H1 (cell line): ENCODE results near the gene HSPA1L. TPM values are rescaled to one million over a fixed set of nuclear protein-coding genes. Genes with fewer than 3 reads are reported as not detected.

ENCODE experiments used
- CTCF ChIA-PET: fragments of 300-600 bp; sonication (Branson Sonifier 250); formaldehyde crosslinking; loops from one replicate; lab custom pipeline; 2021; ENCODE audit not compliant: partially characterized antibody; lab: Charles Lee
- POLR2A ChIA-PET: fragments of 300-600 bp; sonication (Branson Sonifier 250); formaldehyde crosslinking; loops from one replicate; lab custom pipeline; 2021; ENCODE audit warnings: inconsistent platforms; ENCODE audit not compliant: partially characterized antibody; lab: Charles Lee
- DNase-seq, 2 experiments: peaks; one replicate each; pipeline versions ENCODE4 v3.0.0 to v3.0.0-alpha.2; 2010 to 2022; ENCODE audit warnings: low spot score in 2 of 2, low read depth in 1 of 2, mixed read lengths in 1 of 2
- FAIRE-seq: peaks from 2 replicates; lab custom pipeline; 2011; peaks lifted over from hg19 to GRCh38; lab: Jason Lieb, UNC
- H2AFZ ChIP-seq: 2 replicates; pipeline ENCODE4 v1.8.1; 2012; ENCODE audit warnings: low read length, inconsistent platforms
- H2AK5ac ChIP-seq: 2 replicates; pipeline ENCODE4 v1.6.1; 2013; ENCODE audit warnings: low read depth, low read length
- H2BK120ac ChIP-seq: replicated peaks from 2 replicates; pipeline ENCODE3; 2013; ENCODE audit warnings: low read depth, low read length, inconsistent platforms
- H2BK12ac ChIP-seq: 2 replicates; pipeline ENCODE4 v1.6.1; 2013; ENCODE audit warnings: low read depth, low read length
- H2BK15ac ChIP-seq: 2 replicates; pipeline ENCODE4 v1.6.1; 2013; ENCODE audit warnings: low read length
- H2BK20ac ChIP-seq: 2 replicates; pipeline ENCODE4 v1.6.1; 2013; ENCODE audit warnings: low read length
- H2BK5ac ChIP-seq: 2 replicates; pipeline ENCODE4 v1.6.1; 2013; ENCODE audit warnings: low read depth, low read length
- H3K14ac ChIP-seq: 2 replicates; pipeline ENCODE4 v1.6.1; 2013; ENCODE audit warnings: inconsistent platforms; ENCODE audit not compliant: insufficient read length
- H3K18ac ChIP-seq: 2 replicates; pipeline ENCODE4 v1.6.1; 2013; ENCODE audit warnings: low read length; ENCODE audit errors: extremely low read depth
- H3K23ac ChIP-seq: 2 replicates; pipeline ENCODE4 v1.6.1; 2013; ENCODE audit warnings: inconsistent platforms; ENCODE audit not compliant: insufficient read length
- H3K23me2 ChIP-seq: 2 replicates; pipeline ENCODE4 v1.6.1; 2013; ENCODE audit warnings: low read depth, low read length
- H3K27ac ChIP-seq: 2 replicates; pipeline ENCODE4 v1.6.1; 2011; ENCODE audit warnings: low read depth, low read length, inconsistent platforms
- H3K27me3 ChIP-seq, 4 experiments: replicated peaks in 1 of 4; 1 replicate in 1 of 4; 2 replicates in 3 of 4; pipeline versions ENCODE4 v1.6.1 to v1.8.1; 2011 to 2013; ENCODE audit warnings: low read length in 3 of 4, mild to moderate bottlenecking in 3 of 4, inconsistent platforms in 2 of 4, mixed read lengths in 2 of 4, moderate library complexity in 1 of 4; ENCODE audit not compliant: control insufficient read depth in 3 of 4, insufficient read depth in 3 of 4; ENCODE audit errors: extremely low read depth in 1 of 4
- H3K36me3 ChIP-seq, 4 experiments: 2 replicates each; pipeline versions ENCODE4 v1.6.1 to v1.8.1; 2011 to 2013; ENCODE audit warnings: mild to moderate bottlenecking in 4 of 4, low read length in 3 of 4, moderate library complexity in 2 of 4, control low read depth in 1 of 4, inconsistent platforms in 1 of 4; ENCODE audit not compliant: insufficient read depth in 4 of 4, control insufficient read depth in 2 of 4
- H3K4ac ChIP-seq: replicated peaks from 2 replicates; pipeline ENCODE3; 2013; ENCODE audit warnings: low read length, low read depth, mixed read lengths, inconsistent platforms; ENCODE audit not compliant: insufficient read length
- H3K4me1 ChIP-seq, 4 experiments: replicated peaks in 1 of 4; 1 replicate in 1 of 4; 2 replicates in 3 of 4; pipeline versions ENCODE4 v1.6.1 to v1.8.1; 2011 to 2013; ENCODE audit warnings: low read length in 3 of 4, inconsistent platforms in 2 of 4, mixed read lengths in 1 of 4; ENCODE audit not compliant: insufficient read depth in 4 of 4, control insufficient read depth in 3 of 4
- H3K4me2 ChIP-seq, 2 experiments: 2 replicates each; pipeline versions ENCODE4 v1.6.1 to v1.8.1; 2011 to 2013; ENCODE audit warnings: low read depth in 2 of 2, low read length in 2 of 2, control low read depth in 1 of 2, inconsistent platforms in 1 of 2, mild to moderate bottlenecking in 1 of 2; ENCODE audit not compliant: insufficient read depth in 1 of 2
- H3K4me3 ChIP-seq, 4 experiments: fragments of 200-600, 300-600 bp in 1 of 4; sonication (generic), shearing (Covaris generic), sonication (Bioruptor Twin) in 1 of 4; 2 replicates each; pipeline versions ENCODE4 v1.5.1 to v1.8.1; 2011 to 2016; ENCODE audit warnings: low read length in 4 of 4, low read depth in 3 of 4, control low read depth in 2 of 4, inconsistent platforms in 2 of 4, mild to moderate bottlenecking in 2 of 4, mixed read lengths in 1 of 4, moderate library complexity in 1 of 4; ENCODE audit not compliant: insufficient read depth in 2 of 4; ENCODE audit errors: extremely low read depth in 1 of 4
- H3K56ac ChIP-seq: replicated peaks from 2 replicates; pipeline ENCODE3; 2013; ENCODE audit warnings: low read depth, mild to moderate bottlenecking, mixed read lengths, low read length, inconsistent platforms; ENCODE audit not compliant: insufficient read length
- H3K79me1 ChIP-seq: 2 replicates; pipeline ENCODE4 v1.6.1; 2013; ENCODE audit warnings: low read depth, low read length, control low read depth
- H3K79me2 ChIP-seq, 2 experiments: 2 replicates each; pipeline versions ENCODE4 v1.6.1 to v1.8.1; 2012 to 2013; ENCODE audit warnings: low read length in 2 of 2, mild to moderate bottlenecking in 2 of 2, inconsistent platforms in 1 of 2; ENCODE audit not compliant: insufficient read depth in 2 of 2, control insufficient read depth in 1 of 2
- H3K9ac ChIP-seq, 4 experiments: replicated peaks in 1 of 4; 1 replicate in 1 of 4; 2 replicates in 3 of 4; pipeline versions ENCODE4 v1.6.1 to v1.8.1; 2011 to 2013; ENCODE audit warnings: low read depth in 3 of 4, low read length in 3 of 4, control low read depth in 2 of 4, mild to moderate bottlenecking in 2 of 4, moderate library complexity in 2 of 4, inconsistent platforms in 1 of 4; ENCODE audit errors: extremely low read depth in 1 of 4
- H3K9me3 ChIP-seq, 2 experiments: 2 replicates each; pipeline versions ENCODE4 v1.6.1 to v1.8.1; 2012 to 2013; ENCODE audit warnings: mild to moderate bottlenecking in 2 of 2, moderate library complexity in 2 of 2, control low read depth in 1 of 2, inconsistent platforms in 1 of 2, low read depth in 1 of 2, low read length in 1 of 2, mixed read lengths in 1 of 2; ENCODE audit not compliant: insufficient read depth in 2 of 2
- H4K20me1 ChIP-seq, 2 experiments: replicated peaks in 1 of 2; 2 replicates each; pipeline versions ENCODE3 to v1.8.1; 2011 to 2013; ENCODE audit warnings: inconsistent platforms in 2 of 2, low read length in 2 of 2, mild to moderate bottlenecking in 1 of 2; ENCODE audit not compliant: insufficient read depth in 2 of 2, control insufficient read depth in 1 of 2
- H4K5ac ChIP-seq: 2 replicates; pipeline ENCODE4 v1.6.1; 2013; ENCODE audit warnings: low read length, low read depth, mixed read lengths, inconsistent platforms; ENCODE audit not compliant: insufficient read length
- H4K8ac ChIP-seq: 2 replicates; pipeline ENCODE4 v1.8.0; 2013; ENCODE audit warnings: mild to moderate bottlenecking, moderate library complexity, low read length, inconsistent platforms; ENCODE audit not compliant: insufficient read depth; ENCODE audit errors: extremely low read depth
- H4K91ac ChIP-seq: replicated peaks from 2 replicates; pipeline ENCODE3; 2013; ENCODE audit warnings: low read length, mixed read lengths, inconsistent platforms; ENCODE audit not compliant: insufficient read length
- BRCA1 ChIP-seq: IDR thresholded peaks from 2 replicates; pipeline ENCODE4 v1.6.1; 2012; ENCODE audit warnings: low read depth, low read length, improper control_type of control experiment
- CEBPB ChIP-seq: IDR thresholded peaks from 2 replicates; pipeline ENCODE4 v1.6.1; 2012; ENCODE audit warnings: low read depth, low read length
- CTBP2 ChIP-seq: IDR thresholded peaks from 2 replicates; pipeline ENCODE4 v1.7.0; 2011; ENCODE audit warnings: borderline replicate concordance, mild to moderate bottlenecking, moderate library complexity, mixed read lengths, low read length; ENCODE audit not compliant: insufficient read depth, insufficient read length
- EGR1 ChIP-seq: IDR thresholded peaks from 2 replicates; pipeline ENCODE4 v1.6.1; 2011; ENCODE audit warnings: low read depth, low read length, borderline replicate concordance
- EP300 ChIP-seq, 2 experiments: IDR thresholded peaks; 1 replicate in 1 of 2; 2 replicates in 1 of 2; pipeline ENCODE4 v1.6.1; 2011 to 2012; ENCODE audit warnings: low read depth in 2 of 2, low read length in 2 of 2, mild to moderate bottlenecking in 2 of 2, borderline replicate concordance in 1 of 2, inconsistent platforms in 1 of 2, moderate library complexity in 1 of 2
- KDM1A ChIP-seq: fragments of 200-600, 300-600 bp; sonication (generic); IDR thresholded peaks from 2 replicates; pipeline ENCODE4 v1.7.1; 2016; ENCODE audit warnings: mild to moderate bottlenecking, low read length, borderline replicate concordance
- KDM5A ChIP-seq: fragments of 200-600 bp; IDR thresholded peaks from 2 replicates; pipeline ENCODE4 v1.7.1; 2012; ENCODE audit warnings: mild to moderate bottlenecking, low read length, inconsistent platforms, mixed read lengths
- POU5F1 ChIP-seq: IDR thresholded peaks from 2 replicates; pipeline ENCODE4 v1.6.1; 2011; ENCODE audit warnings: low read depth, mild to moderate bottlenecking, low read length, moderate library complexity
- RAD21 ChIP-seq, 2 experiments: IDR thresholded peaks in 1 of 2; conservative IDR thresholded peaks in 1 of 2; 2 replicates each; pipeline ENCODE4 v1.6.1; 2011; ENCODE audit warnings: low read depth in 2 of 2, low read length in 2 of 2, improper control_type of control experiment in 1 of 2, inconsistent platforms in 1 of 2, mild to moderate bottlenecking in 1 of 2, moderate library complexity in 1 of 2
- SAP30 ChIP-seq: fragments of 300-600 bp; sonication (generic); IDR thresholded peaks from 2 replicates; pipeline ENCODE4 v1.7.1; 2012; ENCODE audit warnings: low read length, moderate library complexity, mild to moderate bottlenecking, inconsistent platforms; ENCODE audit not compliant: insufficient read depth, insufficient replicate concordance
- TCF12 ChIP-seq: IDR thresholded peaks from 2 replicates; pipeline ENCODE4 v1.6.1; 2011; ENCODE audit warnings: low read depth, mild to moderate bottlenecking, low read length
- whole genome bisulfite sequencing, 2 experiments: shearing (Covaris generic) in 1 of 2; methylation state at CpG; one replicate each; pipeline versions ENCODE4 v1.1.6 to v1.1.7; 2013 to 2015; ENCODE audit warnings: low lambda C conversion rate in 2 of 2, mixed read lengths in 2 of 2, inconsistent platforms in 1 of 2, low coverage in 1 of 2, missing lambda C conversion rate in 1 of 2; ENCODE audit not compliant: insufficient replicate concordance in 2 of 2, insufficient coverage in 1 of 2, insufficient read length in 1 of 2; ENCODE audit errors: extremely low coverage in 1 of 2, missing lambda C conversion rate in 1 of 2; 5-methylcytosine and 5-hydroxymethylcytosine counted together
- polyA plus RNA-seq, 7 experiments: library from polyadenylated mRNA; depleted of rRNA in 3 of 7; stranded (reverse) in 5 of 7; unstranded in 2 of 7; fragments of >200 nt in 5 of 7; fragments of 200-250 nt in 2 of 7; gene quantifications; 1 replicate in 5 of 7; 2 replicates in 1 of 7; 4 replicates in 1 of 7; pipeline versions ENCODE4 v1.2.1 to v1.2.3, GENCODE V29; 2011 to 2013; ENCODE audit warnings: missing spikeins in 2 of 7, mixed read lengths in 2 of 7
- total RNA-seq: library from RNA; stranded (reverse); fragmentation: NEBNext Ultra II Directional; extraction: Animal tissue kit (Norgen Biotek cat#: 25700); gene quantifications from 2 replicates; pipeline ENCODE4 v1.2.1, GENCODE V29; 2021

HSPA1L gene
- total and polyA plus RNA-seq, 2 of the 8 experiments (the other 6 are each of a cell fraction or from before 2014, with no cell fraction given), result 1.00 to 1.9 TPM

- H3K23me2 ChIP-seq, result peaks cover 6% of the 10 kb centered on the region
- peak overlapping the region; percentile 76; the same call in 1 of the 2 replicates for H2AFZ ChIP-seq
- no peaks in the 10 kb centered on the region for H3K27me3 ChIP-seq
- no peaks in the 10 kb centered on the region for H3K9me3 ChIP-seq
- H2BK12ac ChIP-seq, result peak overlapping the region; percentile 50; the same call in 1 of the 2 replicates
- peaks cover 0 to 23% (median 8%) of the 10 kb centered on the region in 4 experiments; a peak in 3 of 8 replicates for H3K36me3 ChIP-seq
- no peaks in the 10 kb centered on the region for H4K20me1 ChIP-seq
- H3K14ac ChIP-seq, result no peak overlapping the region
- peak overlapping the region; percentile 99 for H2BK5ac ChIP-seq
- no peak overlapping the region for H3K23ac ChIP-seq
- peak overlapping the region; percentile 77; the same call in 1 of the 2 replicates for H4K8ac ChIP-seq
- H3K4me3 ChIP-seq, result peak overlapping the region; percentile 76 to 96 (median 86)
- peak overlapping the region; percentile 87 to 96 (median 92) for H3K9ac ChIP-seq
- H3K4ac ChIP-seq, result peak overlapping the region; percentile 71
- H3K56ac ChIP-seq, result peak overlapping the region; percentile 99
- H3K4me1 ChIP-seq, result peaks cover 0 to 2% (median 0%) of the 10 kb centered on the region in 4 experiments; a peak in 1 of 7 replicates
- 20% methylated on average over 7 of the region's 7 CpGs; no CpG with 5 or more reads in 1 of the 2 experiments for WGBS, 2 experiments
- FAIRE-seq (no peak), DNase-seq (no peak)
- peak overlapping the region; percentile 78 for H4K91ac ChIP-seq
- no peak overlapping the region for H2BK120ac ChIP-seq
- ChIA-PET POLR2A (interaction anchor here (0.6 to 4.7 kb wide), 28 partner anchors 8 to 176 kb away, joined by 3 to 42 read pairs (median 4); partner anchors contain the start of genes ABHD16A, C6orf47, DDAH2 and GPANK1), CTCF (interaction anchor here (0.7 to 3.9 kb wide), 14 partner anchors 8 to 142 kb away, joined by 3 to 21 read pairs (median 4); partner anchors contain the start of genes DDAH2, LY6G6D, MPIG6B and VARS1)
- H3K79me1 ChIP-seq, result no peaks in the 10 kb centered on the region
- peak overlapping the region; percentile 91 for H3K27ac ChIP-seq
- H3K18ac ChIP-seq, result peak overlapping the region; percentile 85; the same call in 1 of the 2 replicates
- H3K79me2 ChIP-seq, result peaks cover 5 to 18% of the 10 kb centered on the region in 2 experiments; a peak in 2 of 4 replicates
- no peak overlapping the region for H2BK20ac ChIP-seq
- H4K5ac ChIP-seq, result peak overlapping the region; percentile 85
- no peak overlapping the region for H2BK15ac ChIP-seq
- peak overlapping the region; percentile 80 to 89 for H3K4me2 ChIP-seq
- peak overlapping the region; percentile 42; the same call in 1 of the 2 replicates for H2AK5ac ChIP-seq
- TF ChIP-seq RAD21 (IDR thresholded peaks at IDR 0.05 in 1 of 2, conservative IDR thresholded peaks at IDR 0.05 in 1 of 2; ENCODE audit: low read depth in 2 of 2, low read length in 2 of 2), result no peak
- TF ChIP-seq TCF12, result no peak
- TF ChIP-seq KDM1A, result no peak
- TF ChIP-seq EGR1, result no peak
- TF ChIP-seq CEBPB, result no peak
- TF ChIP-seq EP300 (IDR thresholded peaks at IDR 0.05; ENCODE audit: borderline replicate concordance in 1 of 2, low read depth in 2 of 2, low read length in 2 of 2), result no peak
- no peak for TF ChIP-seq CTBP2
- TF ChIP-seq BRCA1, result no peak
- TF ChIP-seq KDM5A, result no peak
- no peak for TF ChIP-seq POU5F1
- no peak for TF ChIP-seq SAP30
Observed at GRCh38 chr6:31805939-31806469, 9.1 kb downstream of the HSPA1L start.
